HG02973 (cell line): Measurements from ENCODE around the gene CHEK2.
"Not testable (repeated sequence)": the region's sequence is repeated elsewhere in the genome, so short reads cannot be mapped to it uniquely, and the experiment has no call there.

Experiments used
- ATAC-seq: cut with Tn5 transposase; IDR thresholded peaks from one replicate; pipeline ENCODE4 v1.9.1; 2021; ENCODE audit warnings: moderate library complexity; ENCODE audit not compliant: unreplicated experiment

Gene CHEK2

DNA sequence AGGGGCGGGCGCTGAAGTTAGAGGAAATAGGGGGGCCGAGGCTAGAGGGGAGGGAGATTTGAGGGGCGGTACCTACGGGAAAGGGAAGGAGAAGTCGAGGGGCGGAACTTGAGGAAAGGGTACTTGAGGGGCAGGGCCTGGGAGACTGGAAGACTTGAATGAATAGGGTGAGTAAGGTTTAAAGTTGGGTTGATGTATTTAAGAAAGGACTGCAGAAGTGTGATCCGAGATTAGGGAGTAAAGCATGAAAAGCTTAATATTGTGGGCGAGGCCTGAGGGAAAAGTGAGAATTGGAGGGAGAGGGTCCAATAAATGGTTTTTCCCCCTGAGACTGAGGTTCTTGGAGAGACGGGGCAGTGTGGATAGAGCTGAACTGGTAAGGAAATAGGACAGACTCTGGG, 942 bp upstream of the CHEK2 start:
- no peak for ATAC-seq

- no peak for ATAC-seq
These were observed 328 bp downstream of the CHEK2 start for GRCh38 chr22:28741200-28741784.

DNA sequence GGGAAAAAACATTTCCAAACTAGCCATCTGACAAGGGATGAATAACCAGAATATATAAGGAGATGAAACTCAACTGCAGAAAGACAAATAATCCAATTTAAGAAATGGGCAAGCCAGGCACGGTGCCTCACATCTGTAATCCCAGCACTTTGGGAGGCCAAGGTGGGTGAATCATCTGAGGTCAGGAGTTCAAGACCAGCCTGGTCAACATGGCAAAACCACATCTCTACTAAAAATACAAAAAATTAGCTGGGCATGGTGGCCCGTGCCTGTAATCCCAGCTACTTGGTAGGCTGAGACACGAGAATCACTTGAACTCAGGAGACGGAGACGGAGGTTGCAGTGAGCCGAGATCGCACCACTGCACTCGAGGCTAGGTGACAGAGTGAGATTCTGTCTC, 2.7 kb downstream of the CHEK2 start:
- ATAC-seq: not testable (repeated sequence)

- no peak for ATAC-seq
These were observed 3.9 kb downstream of the CHEK2 start for GRCh38 chr22:28737701-28738100.

DNA sequence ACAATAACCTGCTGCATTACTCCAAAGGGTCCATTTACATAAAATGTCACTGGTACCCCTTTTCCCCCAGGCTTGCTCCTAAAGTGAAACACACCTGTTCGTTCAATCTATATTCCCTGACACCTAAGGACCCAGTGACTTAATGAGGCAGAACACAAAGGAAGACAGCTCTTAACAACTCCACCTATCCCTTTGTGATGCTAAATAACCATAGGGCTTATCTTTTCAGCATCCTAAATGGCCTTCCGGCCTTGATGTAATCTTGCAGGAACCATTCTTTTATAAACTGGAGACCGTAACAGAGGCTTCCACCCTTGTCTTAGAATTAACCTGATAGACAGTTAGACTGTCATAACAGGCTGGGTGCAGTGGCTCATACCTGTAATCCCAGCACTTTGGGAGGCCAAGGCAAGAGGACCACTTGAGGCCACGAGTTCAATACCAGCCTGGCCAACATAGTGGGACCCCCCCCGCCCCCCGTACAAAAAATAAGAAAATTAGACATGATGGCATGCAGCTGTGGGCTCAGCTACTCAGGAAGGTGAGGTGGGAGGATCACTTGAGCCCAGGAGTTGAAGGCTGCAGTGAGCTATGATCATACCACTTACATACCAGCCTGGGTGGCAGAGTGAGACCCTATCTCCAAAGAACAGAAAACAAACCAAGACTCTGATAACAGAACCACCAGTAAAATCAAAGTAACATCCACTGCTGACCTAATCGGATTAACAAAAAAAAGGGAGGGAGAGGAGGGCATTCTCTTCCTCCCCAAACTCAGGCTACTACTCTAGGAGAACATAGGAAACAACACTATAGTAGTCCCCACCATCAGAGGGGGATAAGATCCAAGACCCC, 5.1 kb downstream of the CHEK2 start:
- no peak for ATAC-seq

- no peak for ATAC-seq
These were observed 7.2 kb downstream of the CHEK2 start for GRCh38 chr22:28734393-28734792.

GRCh38 chr22:28730179-28730578, 11.4 kb downstream of the CHEK2 start:
- ATAC-seq: no peak

DNA sequence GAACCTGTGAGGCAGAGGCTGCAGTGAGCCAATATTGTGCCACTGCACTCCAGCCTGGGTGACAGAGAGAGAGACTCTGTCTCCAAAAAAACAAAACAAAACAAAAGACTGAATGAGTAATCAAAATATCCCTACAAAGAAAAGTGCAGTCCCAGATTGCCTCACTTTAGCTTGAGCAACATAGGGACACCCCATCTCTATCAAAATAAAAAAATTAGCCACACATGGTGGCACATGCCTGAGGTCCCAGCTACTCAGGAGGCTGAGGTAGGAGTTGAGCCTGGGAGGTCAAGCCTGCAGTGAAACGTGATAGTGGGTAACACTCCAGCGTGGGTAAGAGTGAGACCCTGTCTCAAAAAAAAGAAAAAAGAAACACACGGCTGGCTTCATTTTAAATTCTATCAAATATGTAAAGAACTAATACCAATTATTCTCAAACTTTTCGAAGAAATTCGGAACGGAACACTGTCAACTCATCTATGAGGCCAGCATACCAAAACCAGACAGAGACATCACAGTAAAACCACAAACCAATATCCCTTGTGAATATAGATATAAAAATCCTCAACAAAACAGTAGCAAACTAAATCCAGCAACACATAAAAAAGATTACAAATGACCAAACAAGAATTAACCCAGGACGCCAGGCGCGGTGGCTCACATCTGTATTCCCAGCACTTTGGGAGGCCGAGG, 12.9 kb downstream of the CHEK2 start:
- ATAC-seq: no peak

DNA sequence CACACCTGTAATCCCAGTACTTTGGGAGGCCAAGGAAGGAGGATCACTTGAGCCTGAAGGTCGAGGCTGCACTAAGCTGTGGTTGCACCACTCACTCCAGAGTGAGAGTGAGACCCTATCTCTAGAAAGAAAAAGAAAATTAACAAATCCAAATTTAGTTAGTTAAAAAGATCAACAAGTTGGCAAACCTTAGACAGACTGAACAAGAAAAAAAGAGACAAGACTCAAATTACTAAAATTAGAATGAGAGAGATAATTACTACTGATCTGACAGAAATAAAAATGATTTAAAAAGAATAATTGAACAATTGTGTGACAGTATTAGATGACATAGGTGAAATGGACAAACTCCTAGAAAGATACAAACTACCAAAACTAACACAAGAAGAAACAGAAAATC, 13.6 kb downstream of the CHEK2 start:
- no peak for ATAC-seq

GRCh38 chr22:28718044-28718443, 23.6 kb downstream of the CHEK2 start:
- no peak for ATAC-seq

GRCh38 chr22:28716686-28717085, 24.9 kb downstream of the CHEK2 start:
- no peak for ATAC-seq

- no peak for ATAC-seq
These were observed 26.0 kb downstream of the CHEK2 start for GRCh38 chr22:28715611-28716010.

DNA sequence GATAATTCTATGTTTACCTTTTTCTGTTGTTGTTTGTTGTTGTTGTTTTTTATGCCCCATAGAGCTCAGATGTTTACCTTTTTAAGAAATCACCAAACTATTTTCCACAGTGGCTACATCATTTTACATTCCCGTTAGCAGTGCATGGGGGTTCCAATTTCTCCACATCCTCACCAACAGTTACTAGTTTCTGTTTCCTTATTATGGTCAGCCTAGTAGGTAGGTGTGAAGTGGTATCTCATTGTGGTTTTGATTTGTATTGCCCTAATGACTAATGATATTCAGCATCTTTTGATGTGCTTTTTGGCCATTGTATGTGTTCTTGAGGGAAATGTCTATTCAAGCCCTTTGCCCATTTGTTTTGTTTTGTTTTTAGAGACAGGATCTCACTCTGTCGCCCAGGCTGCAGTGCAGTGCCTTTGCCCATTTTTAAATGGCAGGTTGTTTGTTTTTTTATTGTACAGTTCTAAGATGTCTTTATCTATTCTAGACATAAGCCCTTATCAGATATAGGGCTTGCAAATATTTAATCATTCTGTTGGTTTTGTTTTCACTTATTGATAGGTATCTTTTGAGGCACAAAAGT, 27.5 kb downstream of the CHEK2 start:
- ATAC-seq: no peak

- no peak for ATAC-seq
These were observed 29.5 kb downstream of the CHEK2 start for GRCh38 chr22:28711820-28712777.

DNA sequence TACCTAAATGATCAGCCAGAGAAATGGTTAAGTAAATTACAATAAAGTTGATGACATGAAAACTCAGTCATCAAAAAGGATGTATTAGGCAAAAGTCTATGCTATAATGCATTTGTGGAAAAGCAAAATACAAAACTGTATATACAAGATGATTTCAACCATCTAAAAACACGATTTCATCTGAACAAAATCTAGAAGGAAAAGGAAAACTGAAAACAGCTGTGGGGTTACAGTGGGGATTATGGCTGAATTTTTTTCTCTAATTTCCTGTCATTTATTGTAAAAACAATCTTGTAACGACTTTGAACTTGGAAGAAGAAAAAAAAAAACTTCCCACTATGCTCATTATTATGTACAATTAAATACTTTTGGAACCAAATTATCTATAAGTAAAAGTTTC, 30.3 kb downstream of the CHEK2 start:
- no peak for ATAC-seq

GRCh38 chr22:28710576-28711191, 30.9 kb downstream of the CHEK2 start:
- no peak for ATAC-seq

DNA sequence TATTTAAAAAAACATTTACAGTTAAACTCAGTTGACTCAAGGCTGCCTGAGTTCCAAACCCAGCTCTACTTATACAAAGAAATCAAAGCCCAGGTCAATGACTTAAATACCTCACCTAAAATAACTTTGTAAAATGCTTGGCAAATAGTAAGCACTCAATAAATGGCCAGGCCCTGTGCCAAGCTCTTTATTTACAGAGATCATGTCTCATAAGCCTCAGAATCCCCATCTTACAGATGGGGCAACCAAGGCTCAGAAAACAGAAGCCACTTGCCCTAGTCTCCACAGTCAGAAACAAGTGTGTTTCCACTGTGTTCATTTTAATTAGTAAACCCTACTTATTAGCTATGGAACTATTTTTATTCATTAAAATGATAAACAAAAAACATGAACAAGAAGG, 31.5 kb downstream of the CHEK2 start:
- ATAC-seq: no peak

DNA sequence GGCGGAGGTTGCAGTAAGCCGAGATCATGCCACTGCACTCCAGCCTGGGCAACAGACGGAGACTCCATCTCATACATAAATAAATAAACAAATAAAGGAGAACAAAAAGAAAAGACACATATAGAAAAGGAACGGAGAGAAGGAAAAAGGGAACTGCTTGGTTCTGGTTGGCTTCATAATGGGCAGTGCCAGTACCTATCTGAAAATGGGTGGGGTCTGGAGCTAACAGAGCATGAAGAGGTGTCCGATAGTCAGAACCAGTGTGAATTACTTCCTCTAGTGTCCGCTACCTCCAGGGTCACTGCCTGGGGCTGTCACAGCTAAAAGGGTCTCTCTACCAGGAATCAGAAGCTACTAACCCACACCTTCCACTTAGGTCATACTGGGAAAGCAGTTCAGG, 34.8 kb downstream of the CHEK2 start:
- no peak for ATAC-seq

GRCh38 chr22:28703436-28703835, 38.2 kb downstream of the CHEK2 start:
- no peak for ATAC-seq

GRCh38 chr22:28702891-28703290, 38.7 kb downstream of the CHEK2 start:
- ATAC-seq: no peak
